Neural cell (in vitro differentiated cells): Measurements from ENCODE around the gene C17orf75. TPM values are rescaled to one million over a fixed set of nuclear protein-coding genes. Genes with fewer than 3 reads are reported as not detected.

Experiments
- H2AFZ ChIP-seq: fragments of 200-600, 300-800 bp; sonication (generic), shearing (Covaris generic); 2 replicates; pipeline ENCODE4 v1.6.0; 2014; ENCODE audit warnings: low read depth, mild to moderate bottlenecking, antibody characterized with exemption, low read length, moderate library complexity
- H3F3A ChIP-seq: fragments of 200-600 bp; shearing (Covaris generic); 2 replicates; pipeline ENCODE4 v1.6.1; 2016; ENCODE audit warnings: mild to moderate bottlenecking, moderate library complexity, mixed read lengths, antibody characterized with exemption, low read length; ENCODE audit not compliant: insufficient read depth, poor library complexity, severe bottlenecking
- H3K27ac ChIP-seq: fragments of 200-600, 300-800 bp; sonication (generic), shearing (Covaris generic); 2 replicates; pipeline ENCODE4 v1.5.1; 2014; ENCODE audit warnings: mild to moderate bottlenecking, low read length, moderate library complexity
- H3K27me3 ChIP-seq: fragments of 300-800, 200-600 bp; sonication (generic), shearing (Covaris generic); 2 replicates; pipeline ENCODE4 v1.6.0; 2014; ENCODE audit warnings: mild to moderate bottlenecking, low read depth, low read length, moderate library complexity; ENCODE audit not compliant: insufficient read depth
- H3K36me3 ChIP-seq: fragments of 300-800, 200-600 bp; sonication (generic), shearing (Covaris generic); 2 replicates; pipeline ENCODE4 v1.5.1; 2014; ENCODE audit warnings: mild to moderate bottlenecking, antibody characterized with exemption, low read length, moderate library complexity; ENCODE audit not compliant: insufficient read depth
- H3K4me2 ChIP-seq: fragments of 300-800, 200-600 bp; sonication (generic), shearing (Covaris generic); 2 replicates; pipeline ENCODE4 v1.6.0; 2014; ENCODE audit warnings: mild to moderate bottlenecking, low read length
- H3K4me3 ChIP-seq: fragments of 300-800, 200-600 bp; sonication (generic), shearing (Covaris generic); 2 replicates; pipeline ENCODE4 v1.5.1; 2014; ENCODE audit warnings: mild to moderate bottlenecking, low read length, moderate library complexity
- H3K79me2 ChIP-seq: fragments of 200-600 bp; shearing (Covaris generic); replicated peaks from 2 replicates; pipeline ENCODE4 v1.6.0; 2014; ENCODE audit warnings: mild to moderate bottlenecking, low read length, moderate library complexity; ENCODE audit not compliant: insufficient read depth
- H3K9ac ChIP-seq: fragments of 300-800, 200-600 bp; sonication (generic), shearing (Covaris generic); 2 replicates; pipeline ENCODE4 v1.6.1; 2016; ENCODE audit warnings: mild to moderate bottlenecking, low read length, mixed read lengths
- H3K9me2 ChIP-seq: fragments of 200-600 bp; shearing (Covaris generic); 2 replicates; pipeline ENCODE4 v1.6.1; 2016; ENCODE audit warnings: mild to moderate bottlenecking, low read length, mixed read lengths; ENCODE audit not compliant: insufficient read depth
- H3K9me3 ChIP-seq: fragments of 200-600, 300-800 bp; sonication (generic), shearing (Covaris generic); 2 replicates; pipeline ENCODE4 v1.6.1; 2016; ENCODE audit warnings: mild to moderate bottlenecking, mixed run types, low read length, moderate library complexity, mixed read lengths
- H4K20me1 ChIP-seq: fragments of 200-600 bp; shearing (Covaris generic); 2 replicates; pipeline ENCODE4 v1.6.1; 2016; ENCODE audit warnings: mild to moderate bottlenecking, mixed run types; ENCODE audit not compliant: insufficient read depth
- CTCF ChIP-seq: fragments of 450-650 bp; IDR thresholded peaks from 2 replicates; pipeline ENCODE4 v1.5.1; 2014; ENCODE audit warnings: antibody characterized with exemption, mild to moderate bottlenecking, moderate library complexity; ENCODE audit not compliant: poor library complexity, severe bottlenecking
- EP300 ChIP-seq: fragments of 450-650 bp; conservative IDR thresholded peaks from 2 replicates; pipeline ENCODE4 v1.6.1; 2014; ENCODE audit warnings: antibody characterized with exemption, mild to moderate bottlenecking, moderate library complexity; ENCODE audit not compliant: poor library complexity, severe bottlenecking
- EZH2 ChIP-seq: fragments of 200-600, 300-800 bp; shearing (Covaris generic), sonication (generic); IDR thresholded peaks from 2 replicates; pipeline ENCODE4 v1.6.1; 2014; ENCODE audit warnings: antibody characterized with exemption, low read length, borderline replicate concordance, mild to moderate bottlenecking; ENCODE audit not compliant: insufficient read depth, poor library complexity, severe bottlenecking
- MXI1 ChIP-seq: fragments of 450-650 bp; conservative IDR thresholded peaks from 2 replicates; pipeline ENCODE4 v1.6.1; 2014; ENCODE audit warnings: antibody characterized with exemption, mild to moderate bottlenecking; ENCODE audit not compliant: poor library complexity, severe bottlenecking
- POLR2AphosphoS5 ChIP-seq: IDR thresholded peaks from 2 replicates; pipeline ENCODE4 v1.6.1; 2012
- RAD21 ChIP-seq: fragments of 450-650 bp; conservative IDR thresholded peaks from 2 replicates; pipeline ENCODE4 v1.6.1; 2014; ENCODE audit warnings: antibody characterized with exemption, mild to moderate bottlenecking, moderate library complexity
- REST ChIP-seq: IDR thresholded peaks from 2 replicates; pipeline ENCODE4 v1.6.1; 2012; ENCODE audit warnings: borderline replicate concordance
- SMC3 ChIP-seq: fragments of 450-650 bp; conservative IDR thresholded peaks from 2 replicates; pipeline ENCODE4 v1.6.1; 2014; ENCODE audit warnings: antibody characterized with exemption, mild to moderate bottlenecking, moderate library complexity; ENCODE audit not compliant: poor library complexity
- TAF1 ChIP-seq: IDR thresholded peaks from 2 replicates; pipeline ENCODE4 v1.6.1; 2012; ENCODE audit warnings: low read depth
- polyA plus RNA-seq: library from polyadenylated mRNA; depleted of rRNA; stranded (reverse); fragments of >200 nt; gene quantifications from 2 replicates; pipeline ENCODE4 v1.2.3, GENCODE V29; 2014

C17orf75 gene
- polyA plus RNA-seq, 1 donor from 2014 or later = 77.0 TPM

GRCh38 chr17:32297860-32298259 lies 44.1 kb downstream of the C17orf75 start:
- no peak for TF ChIP-seq EZH2
- no peak for TF ChIP-seq REST
- TF ChIP-seq CTCF = no peak
- TF ChIP-seq MXI1 = no peak
- no peak for TF ChIP-seq EP300
- TF ChIP-seq SMC3 = no peak
- TF ChIP-seq POLR2AphosphoS5 = no peak
- no peak for TF ChIP-seq RAD21
- no peak for TF ChIP-seq TAF1
- no peak overlapping the region for H3K4me2 ChIP-seq
- no peaks in the 10 kb centered on the region for H3K36me3 ChIP-seq
- no peaks in the 10 kb centered on the region for H3K9me2 ChIP-seq
- H3K9me3 ChIP-seq = no peaks in the 10 kb centered on the region
- H3K9ac ChIP-seq = no peak overlapping the region
- no peaks in the 10 kb centered on the region for H4K20me1 ChIP-seq
- H3K27me3 ChIP-seq = no peaks in the 10 kb centered on the region
- H3K4me3 ChIP-seq = no peak overlapping the region
- no peak overlapping the region for H2AFZ ChIP-seq
- no peak overlapping the region for H3K27ac ChIP-seq
- H3K79me2 ChIP-seq = no peaks in the 10 kb centered on the region
- H3F3A ChIP-seq = no peaks in the 10 kb centered on the region

- Histone ChIP-seq H4K20me1 (no peaks in the 10 kb centered on the region), H3K4me2 (no peak overlapping the region), H3K79me2 (no peaks in the 10 kb centered on the region), H3K4me3 (no peak overlapping the region), H3K27me3 (no peaks in the 10 kb centered on the region), H3K9ac (no peak overlapping the region), H3F3A (no peaks in the 10 kb centered on the region), H3K9me2 (no peaks in the 10 kb centered on the region), H3K9me3 (no peaks in the 10 kb centered on the region), H2AFZ (no peak overlapping the region), H3K27ac (no peak overlapping the region), H3K36me3 (no peaks in the 10 kb centered on the region)
- TF ChIP-seq CTCF (no peak), MXI1 (no peak), EP300 (no peak), TAF1 (no peak), SMC3 (no peak), EZH2 (no peak), RAD21 (no peak), POLR2AphosphoS5 (no peak), REST (no peak)
Measured at GRCh38 chr17:32297424-32297823, 44.5 kb downstream of the C17orf75 start.
